Osteoblast (primary cell): ENCODE data around the gene ATP8A1. TPM values are rescaled to one million over a fixed set of nuclear protein-coding genes. Genes with fewer than 3 reads are reported as not detected.

ENCODE experiments used
- DNase-seq: peaks from one replicate; pipeline ENCODE4 v3.0.0; 2011; ENCODE audit warnings: low spot score, mixed read lengths; ENCODE audit not compliant: insufficient read length; ENCODE audit errors: missing footprints
- H2AFZ ChIP-seq: 2 replicates; pipeline ENCODE4 v1.6.0; 2011; ENCODE audit warnings: mild to moderate bottlenecking, low read length
- H3K27ac ChIP-seq: 2 replicates; pipeline ENCODE4 v1.5.1; 2011; ENCODE audit warnings: mild to moderate bottlenecking, low read depth, low read length, moderate library complexity
- H3K27me3 ChIP-seq: 2 replicates; pipeline ENCODE4 v1.6.0; 2012; ENCODE audit warnings: mild to moderate bottlenecking, control low read depth, inconsistent platforms, low read length, moderate library complexity; ENCODE audit not compliant: insufficient read depth
- H3K36me3 ChIP-seq: 2 replicates; pipeline ENCODE4 v1.5.1; 2011; ENCODE audit warnings: mild to moderate bottlenecking, low read length, control low read depth, moderate library complexity; ENCODE audit not compliant: insufficient read depth
- H3K4me1 ChIP-seq: 2 replicates; pipeline ENCODE4 v1.5.1; 2011; ENCODE audit warnings: mild to moderate bottlenecking, low read length, control low read depth, moderate library complexity; ENCODE audit not compliant: insufficient read depth
- H3K4me2 ChIP-seq: 2 replicates; pipeline ENCODE4 v1.6.0; 2011; ENCODE audit warnings: mild to moderate bottlenecking, low read length; ENCODE audit not compliant: insufficient read depth
- H3K4me3 ChIP-seq: fragments of 200-600 bp; sonication (generic); 3 replicates; pipeline ENCODE4 v1.5.1; 2012; ENCODE audit warnings: mild to moderate bottlenecking, low read length, inconsistent platforms; ENCODE audit not compliant: insufficient read depth
- H3K79me2 ChIP-seq: 2 replicates; pipeline ENCODE4 v1.6.0; 2012; ENCODE audit warnings: mild to moderate bottlenecking, low read length, control low read depth, inconsistent platforms; ENCODE audit not compliant: insufficient read depth
- H3K9me3 ChIP-seq: 2 replicates; pipeline ENCODE4 v1.5.1; 2011; ENCODE audit warnings: low read depth, low read length, control low read depth
- H4K20me1 ChIP-seq: 2 replicates; pipeline ENCODE4 v1.6.0; 2012; ENCODE audit warnings: mild to moderate bottlenecking, low read length, control low read depth; ENCODE audit not compliant: insufficient read depth
- total RNA-seq: library from RNA; depleted of rRNA; stranded (reverse); fragments of >200 nt; gene quantifications from 2 replicates; pipeline ENCODE4 v1.2.3, GENCODE V29; 2012
- TF ChIP-seq, protein P1 (sequence below): IDR thresholded peaks from 2 replicates; pipeline ENCODE4 v1.5.1; 2011; ENCODE audit warnings: mild to moderate bottlenecking, low read depth, low read length, moderate library complexity; ENCODE audit errors: extremely low read depth

Gene ATP8A1
- total RNA-seq, 1 donor: 2.5 TPM

DNA sequence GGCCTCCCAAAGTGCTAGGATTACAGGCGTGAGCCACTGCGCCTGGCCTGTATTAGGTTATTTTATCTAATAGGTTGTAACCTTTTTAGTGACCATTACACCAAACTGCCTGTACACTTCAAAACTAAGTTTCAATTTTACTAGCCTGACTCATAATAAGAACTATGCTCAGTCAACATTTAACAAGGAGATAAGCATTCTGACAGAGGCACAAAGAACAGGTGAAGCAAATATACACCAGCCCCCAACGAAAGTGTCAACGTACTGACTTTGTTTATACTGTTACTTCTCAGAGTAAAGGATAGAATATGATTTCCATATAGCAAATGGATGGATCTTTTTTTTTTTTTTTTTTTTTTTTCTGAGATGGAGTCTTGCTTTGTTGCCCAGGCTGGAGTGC is 196.9 kb downstream of the ATP8A1 start:
- no peaks in the 10 kb centered on the region for H3K4me1 ChIP-seq
- no peak overlapping the region for H3K27ac ChIP-seq
- no peaks in the 10 kb centered on the region for H3K9me3 ChIP-seq
- no peak overlapping the region for H2AFZ ChIP-seq
- no peak overlapping the region for H3K4me3 ChIP-seq
- TF ChIP-seq, protein P1, sequence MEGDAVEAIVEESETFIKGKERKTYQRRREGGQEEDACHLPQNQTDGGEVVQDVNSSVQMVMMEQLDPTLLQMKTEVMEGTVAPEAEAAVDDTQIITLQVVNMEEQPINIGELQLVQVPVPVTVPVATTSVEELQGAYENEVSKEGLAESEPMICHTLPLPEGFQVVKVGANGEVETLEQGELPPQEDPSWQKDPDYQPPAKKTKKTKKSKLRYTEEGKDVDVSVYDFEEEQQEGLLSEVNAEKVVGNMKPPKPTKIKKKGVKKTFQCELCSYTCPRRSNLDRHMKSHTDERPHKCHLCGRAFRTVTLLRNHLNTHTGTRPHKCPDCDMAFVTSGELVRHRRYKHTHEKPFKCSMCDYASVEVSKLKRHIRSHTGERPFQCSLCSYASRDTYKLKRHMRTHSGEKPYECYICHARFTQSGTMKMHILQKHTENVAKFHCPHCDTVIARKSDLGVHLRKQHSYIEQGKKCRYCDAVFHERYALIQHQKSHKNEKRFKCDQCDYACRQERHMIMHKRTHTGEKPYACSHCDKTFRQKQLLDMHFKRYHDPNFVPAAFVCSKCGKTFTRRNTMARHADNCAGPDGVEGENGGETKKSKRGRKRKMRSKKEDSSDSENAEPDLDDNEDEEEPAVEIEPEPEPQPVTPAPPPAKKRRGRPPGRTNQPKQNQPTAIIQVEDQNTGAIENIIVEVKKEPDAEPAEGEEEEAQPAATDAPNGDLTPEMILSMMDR: no peak
- no peak for DNase-seq
- no peaks in the 10 kb centered on the region for H3K27me3 ChIP-seq
- no peaks in the 10 kb centered on the region for H3K36me3 ChIP-seq
- H3K4me2 ChIP-seq: no peak overlapping the region
- no peaks in the 10 kb centered on the region for H4K20me1 ChIP-seq
- H3K79me2 ChIP-seq: no peaks in the 10 kb centered on the region

DNA sequence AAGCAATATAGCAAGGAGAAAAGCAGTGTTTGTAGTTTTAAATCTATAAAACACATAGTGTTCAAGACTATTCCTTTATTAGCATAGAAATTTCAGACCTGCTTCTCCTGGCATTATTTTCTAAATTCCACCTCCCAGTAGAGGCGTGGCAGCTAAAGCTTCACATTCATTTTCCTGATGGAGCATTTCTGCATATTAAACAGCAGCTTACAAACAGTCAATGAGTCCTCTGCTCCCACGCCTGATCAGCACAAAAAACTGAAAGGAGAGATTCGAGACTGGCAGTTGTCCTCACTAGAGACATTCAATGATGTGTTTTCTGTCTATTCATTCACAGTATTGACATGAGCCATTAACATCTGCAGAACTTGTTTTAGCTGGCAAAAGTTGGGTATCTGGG is 198.2 kb downstream of the ATP8A1 start:
- Histone ChIP-seq H3K4me3 (no peak overlapping the region), H3K4me2 (no peak overlapping the region), H3K27ac (no peak overlapping the region)

GRCh38 chr4:42454755-42455420 is 202.0 kb downstream of the ATP8A1 start:
- no peak for DNase-seq
- Histone ChIP-seq H4K20me1 (no peaks in the 10 kb centered on the region), H3K36me3 (no peaks in the 10 kb centered on the region), H3K4me2 (no peak overlapping the region), H3K4me1 (no peaks in the 10 kb centered on the region), H3K27ac (no peak overlapping the region), H3K27me3 (no peaks in the 10 kb centered on the region), H3K9me3 (no peaks in the 10 kb centered on the region), H3K4me3 (no peak overlapping the region), H2AFZ (no peak overlapping the region), H3K79me2 (no peaks in the 10 kb centered on the region)
- TF ChIP-seq, protein P1: no peak

More for the DNA sequence above, 198.2 kb downstream of the ATP8A1 start:
- DNase-seq: no peak
- no peaks in the 10 kb centered on the region for H3K36me3 ChIP-seq
- no peaks in the 10 kb centered on the region for H3K9me3 ChIP-seq
- no peaks in the 10 kb centered on the region for H3K27me3 ChIP-seq
- H3K79me2 ChIP-seq: no peaks in the 10 kb centered on the region
- H3K4me1 ChIP-seq: no peaks in the 10 kb centered on the region
- no peak overlapping the region for H2AFZ ChIP-seq
- no peaks in the 10 kb centered on the region for H4K20me1 ChIP-seq
- TF ChIP-seq, protein P1: no peak

DNA sequence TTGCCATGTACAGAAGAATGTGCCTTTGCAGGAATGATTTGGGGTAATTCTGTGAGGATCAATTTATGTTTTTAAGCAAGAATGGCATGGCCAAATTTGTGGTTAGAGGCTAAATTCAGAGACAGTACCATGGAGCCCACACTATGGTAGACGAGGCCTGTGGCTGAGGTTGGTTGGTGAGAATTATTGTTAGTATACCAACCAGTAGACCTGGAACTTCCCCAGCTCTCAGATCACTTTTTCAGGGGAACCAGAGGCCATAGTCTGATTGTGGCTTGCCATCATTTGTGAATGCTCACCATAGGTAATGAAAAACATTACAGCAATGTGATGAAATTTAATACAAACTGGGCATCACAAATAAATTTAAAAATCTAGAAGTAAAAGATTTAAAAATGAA is 203.3 kb downstream of the ATP8A1 start:
- H3K4me1 ChIP-seq: no peaks in the 10 kb centered on the region
- no peak overlapping the region for H3K4me2 ChIP-seq
- no peak for DNase-seq
- H3K4me3 ChIP-seq: no peak overlapping the region
- no peaks in the 10 kb centered on the region for H3K9me3 ChIP-seq
- no peaks in the 10 kb centered on the region for H3K79me2 ChIP-seq
- H4K20me1 ChIP-seq: no peaks in the 10 kb centered on the region
- H3K27ac ChIP-seq: no peak overlapping the region
- no peaks in the 10 kb centered on the region for H3K36me3 ChIP-seq
- TF ChIP-seq, protein P1: no peak
- no peaks in the 10 kb centered on the region for H3K27me3 ChIP-seq
- H2AFZ ChIP-seq: no peak overlapping the region
